GM20431 (cell line): Measurements from ENCODE around the gene ACSL3.
"Not testable (repeated sequence)": the region's sequence is repeated elsewhere in the genome, so short reads cannot be mapped to it uniquely, and the experiment has no call there.

Experiments used
- in situ Hi-C: fragments of 300-500 bp; cut with MseI, MboI; formaldehyde crosslinking; loops from one replicate; pipeline ENCODE4 v1.15.0; 2020; ENCODE audit warnings: low sequenced_read_pairs; ENCODE audit not compliant: unreplicated experiment

The ACSL3 gene

GRCh38 chr2:222848862-222849261, 12.0 kb upstream of the ACSL3 start:
- in situ Hi-C loops = no loop called here

DNA sequence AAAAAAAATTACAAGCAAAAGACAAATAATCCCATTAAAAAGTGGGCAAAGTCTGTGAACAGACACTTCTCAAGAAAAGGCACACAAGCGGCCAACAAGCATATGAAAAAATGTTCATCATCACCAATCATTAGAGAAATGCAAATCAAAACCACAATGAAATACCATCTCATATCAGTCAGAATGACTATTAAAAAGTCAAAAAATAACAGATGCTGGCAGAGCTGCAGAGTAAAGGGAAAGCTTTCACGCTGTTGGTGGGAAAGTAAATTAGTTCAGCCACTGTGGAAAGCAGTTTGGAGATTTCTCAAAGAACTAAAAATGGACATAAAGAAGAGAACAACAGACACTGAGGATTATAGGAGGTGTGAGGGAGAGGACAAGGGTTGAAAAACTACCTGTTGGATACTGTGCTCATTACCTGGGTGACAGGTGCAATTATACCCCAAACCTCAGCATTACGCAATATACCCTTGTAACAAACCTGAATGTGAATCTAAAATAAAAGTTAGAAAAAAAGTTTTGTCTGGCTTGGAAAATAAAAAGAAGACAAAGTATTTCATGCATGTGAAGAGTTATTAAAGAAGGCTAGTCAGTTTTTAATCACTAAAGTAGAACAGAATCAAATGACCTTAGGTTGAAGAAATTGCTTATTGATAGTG, 8.7 kb upstream of the ACSL3 start:
- in situ Hi-C loops = no loop called here

- in situ Hi-C loops = no loop called here
Measured at GRCh38 chr2:222854773-222855700, 5.8 kb upstream of the ACSL3 start.

- in situ Hi-C loops = no loop called here
Measured at GRCh38 chr2:222859786-222860612, 837 bp upstream of the ACSL3 start.

DNA sequence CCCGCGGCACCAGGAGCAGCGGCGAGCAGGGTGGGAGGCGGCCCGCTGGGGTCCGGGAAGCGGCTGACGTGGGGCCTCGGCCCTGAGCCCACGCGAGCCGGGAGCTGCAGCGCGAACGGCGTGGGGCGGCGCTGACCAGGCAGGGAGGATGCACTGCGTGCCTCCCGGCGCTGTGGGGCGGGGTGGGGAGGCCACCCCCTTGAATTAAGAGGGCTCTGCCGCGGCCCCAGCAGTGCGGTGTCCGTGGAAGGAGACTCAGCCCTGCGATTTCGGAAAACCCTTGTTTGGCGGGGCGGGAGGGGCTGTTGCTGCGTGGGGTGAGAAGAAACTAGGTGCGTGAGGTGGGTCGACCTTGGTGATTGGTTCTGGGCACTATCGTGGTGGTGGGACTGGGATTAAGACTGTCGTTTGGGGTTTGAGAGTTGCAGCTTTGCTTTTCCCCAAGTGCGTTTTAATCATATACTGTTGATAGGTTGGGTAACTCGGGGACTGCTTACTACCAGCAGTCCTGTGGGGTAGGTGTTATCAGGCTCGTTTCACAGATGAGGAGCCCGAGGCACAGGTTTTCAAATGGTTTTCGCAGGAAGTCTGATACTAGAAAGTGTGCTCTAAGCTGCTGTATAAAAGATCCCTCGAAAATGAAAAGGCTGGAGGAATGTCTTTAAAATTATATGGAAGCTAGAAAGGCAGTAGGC, 722 bp downstream of the ACSL3 start:
- in situ Hi-C loops = no loop called here

DNA sequence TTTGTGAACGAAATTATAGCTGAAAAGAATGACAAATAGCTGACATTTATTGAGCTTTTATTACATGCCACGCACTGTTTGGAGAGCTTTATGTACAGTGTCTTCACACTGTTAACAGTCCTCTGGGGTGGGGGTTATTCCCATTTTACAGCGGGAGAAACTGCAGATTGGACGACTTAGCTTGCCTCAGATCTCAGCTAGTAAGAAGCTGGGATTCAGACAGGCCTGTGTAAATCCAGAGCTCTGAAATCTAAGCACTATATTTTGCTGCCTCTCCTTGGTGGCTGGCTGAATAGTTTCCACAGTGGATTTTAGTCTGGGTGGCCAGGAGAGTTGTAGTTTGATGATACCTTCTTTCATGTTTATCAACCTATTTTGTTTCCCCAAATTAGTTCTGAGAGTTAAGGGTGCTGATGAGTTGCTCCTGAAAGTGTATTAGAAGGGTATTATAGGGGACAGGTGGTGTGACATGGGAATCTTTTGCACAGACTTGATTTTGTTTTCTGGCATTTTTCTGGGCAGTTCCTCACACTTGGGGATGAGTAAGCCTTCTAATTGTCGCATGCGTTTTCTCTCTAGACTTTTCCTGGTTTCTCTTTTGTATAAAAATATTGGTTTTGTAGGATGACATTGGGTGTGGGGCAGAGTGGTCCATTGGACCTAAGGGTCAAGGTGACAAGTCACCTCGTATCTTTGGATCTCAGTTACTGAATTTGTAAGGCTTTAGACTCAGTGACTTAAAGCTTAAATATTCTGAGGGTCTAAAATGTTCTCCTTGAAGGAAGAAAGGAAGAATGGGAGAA, 1.5 kb downstream of the ACSL3 start:
- in situ Hi-C loops = no loop called here

DNA sequence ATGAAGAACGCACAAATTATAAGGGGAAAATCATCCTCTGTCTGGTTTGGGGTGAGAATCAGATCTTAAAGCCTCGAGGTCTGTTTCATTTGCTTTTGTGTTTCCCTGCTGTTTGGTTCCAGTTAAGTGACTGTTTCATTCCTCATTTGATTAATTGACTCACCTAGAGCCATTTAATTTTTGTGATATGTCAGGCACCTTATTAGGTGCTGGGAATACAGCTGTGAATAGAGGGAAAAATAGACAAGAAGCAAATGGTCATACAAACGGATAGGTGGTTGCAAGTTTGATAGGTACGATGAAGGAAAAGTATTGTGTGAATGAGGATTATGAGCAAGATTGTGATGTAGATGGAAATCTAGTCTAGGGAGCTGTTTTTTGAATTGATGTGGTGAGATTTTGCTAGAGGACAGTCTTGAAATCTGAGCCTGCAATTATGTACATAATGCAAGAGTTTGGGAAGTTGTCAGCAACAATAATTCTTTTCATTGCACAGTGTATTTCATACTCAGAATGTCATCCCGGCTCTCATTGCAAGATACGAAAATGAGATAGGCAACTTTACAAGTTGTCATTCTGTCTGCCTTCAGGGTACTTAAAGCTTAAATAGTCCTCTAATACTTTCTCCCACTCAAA, 2.2 kb downstream of the ACSL3 start:
- in situ Hi-C loops = no loop called here

- in situ Hi-C loops = no loop called here
Measured at GRCh38 chr2:222864296-222864695, 3.5 kb downstream of the ACSL3 start.

DNA sequence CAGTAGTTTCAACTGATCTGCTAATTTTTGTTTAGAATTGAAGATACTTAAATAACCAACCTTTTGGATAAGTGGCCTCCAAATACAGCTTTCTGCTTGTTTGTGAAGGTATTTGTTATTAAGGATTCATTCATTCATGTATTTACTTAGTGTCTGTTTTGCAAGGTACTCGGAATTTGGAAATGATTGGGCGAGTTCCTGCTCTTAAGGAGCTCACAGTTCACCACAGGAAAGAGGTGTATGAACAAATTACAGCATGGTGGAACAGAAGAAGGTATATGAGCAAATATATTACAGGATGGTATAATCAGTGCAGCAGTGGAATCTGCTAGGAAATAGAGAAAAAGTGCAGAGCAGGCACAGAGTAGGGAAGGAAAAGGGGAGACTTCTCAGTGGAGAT, 4.5 kb downstream of the ACSL3 start:
- in situ Hi-C loops = no loop called here

DNA sequence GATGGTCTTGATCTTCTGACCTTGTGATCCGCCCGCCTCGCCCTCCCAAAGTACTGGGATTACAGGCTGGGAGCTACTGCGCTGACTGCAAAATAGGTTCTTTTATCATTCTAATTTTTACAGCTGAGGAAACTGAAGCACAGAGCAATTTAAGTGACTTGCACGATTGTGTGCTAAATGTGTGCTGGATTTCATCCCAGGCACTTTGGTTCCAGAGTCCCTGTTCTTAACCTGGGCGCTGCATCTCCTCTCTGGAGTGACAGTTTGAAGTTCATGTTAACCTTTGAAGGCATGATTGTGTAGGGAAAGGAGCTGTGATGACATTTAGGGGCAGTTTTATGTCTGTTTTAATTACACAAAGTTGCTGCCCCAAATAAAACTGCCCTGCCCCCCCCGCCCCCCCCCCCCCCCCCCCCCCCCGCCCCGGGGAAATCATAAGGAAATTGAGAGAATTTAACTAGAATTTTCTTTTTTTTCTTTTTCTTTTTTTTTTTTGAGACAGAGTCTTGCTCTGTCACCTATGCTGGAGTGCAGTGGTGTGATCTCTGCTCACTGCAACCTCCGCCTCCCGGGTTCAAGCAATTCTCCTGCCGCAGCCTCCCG, 5.6 kb downstream of the ACSL3 start:
- in situ Hi-C loops = no loop called here

DNA sequence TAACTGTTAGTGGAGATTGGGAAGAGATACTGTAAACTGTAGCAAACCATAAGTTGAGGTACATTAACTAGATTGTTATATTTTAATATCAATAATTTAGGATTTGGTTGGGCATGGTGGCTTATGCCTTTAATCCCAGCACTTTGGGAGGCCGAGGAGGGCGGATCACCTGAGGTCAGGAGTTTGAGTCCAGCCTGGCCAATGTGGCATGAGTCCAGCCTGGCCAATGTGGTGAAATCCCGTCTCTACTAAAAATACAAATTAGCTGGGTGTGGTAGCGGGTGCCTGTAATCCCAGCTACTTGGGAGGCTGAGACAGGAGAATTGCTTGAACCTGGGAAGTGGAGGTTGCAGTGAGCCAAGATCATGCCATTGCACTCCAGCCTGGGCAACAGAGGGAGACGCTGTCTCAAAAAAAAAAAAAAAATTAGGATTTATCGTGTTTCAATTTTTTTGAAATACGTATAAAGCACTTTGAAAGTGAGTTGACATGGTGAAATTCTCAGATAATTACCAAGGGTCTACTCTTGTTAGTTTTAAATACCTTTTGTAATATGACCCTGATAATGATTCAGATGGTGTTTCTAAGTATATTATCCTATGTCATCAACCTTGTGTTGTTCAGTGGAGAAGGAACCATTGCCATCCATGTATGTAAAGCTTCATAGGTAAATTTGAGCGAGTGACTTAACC, 7.9 kb downstream of the ACSL3 start:
- in situ Hi-C loops = not testable (repeated sequence)

DNA sequence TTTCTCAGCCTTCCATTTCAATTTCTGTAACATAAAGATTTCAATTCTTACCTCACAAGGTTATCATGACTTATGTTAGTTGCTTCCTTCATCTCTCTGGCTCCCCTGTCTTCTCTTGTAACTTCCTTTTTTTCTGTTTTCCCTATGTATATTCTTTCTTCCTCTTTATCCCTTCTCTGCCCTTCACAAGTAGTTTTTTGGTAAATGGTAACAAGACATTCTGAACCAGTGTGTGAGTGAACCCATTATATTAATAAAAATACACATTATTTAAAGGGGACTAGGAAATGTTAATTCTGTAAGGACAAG, 8.4 kb downstream of the ACSL3 start:
- in situ Hi-C loops = no loop called here

- in situ Hi-C loops = no loop called here
Measured at GRCh38 chr2:222871291-222871690, 10.5 kb downstream of the ACSL3 start.

DNA sequence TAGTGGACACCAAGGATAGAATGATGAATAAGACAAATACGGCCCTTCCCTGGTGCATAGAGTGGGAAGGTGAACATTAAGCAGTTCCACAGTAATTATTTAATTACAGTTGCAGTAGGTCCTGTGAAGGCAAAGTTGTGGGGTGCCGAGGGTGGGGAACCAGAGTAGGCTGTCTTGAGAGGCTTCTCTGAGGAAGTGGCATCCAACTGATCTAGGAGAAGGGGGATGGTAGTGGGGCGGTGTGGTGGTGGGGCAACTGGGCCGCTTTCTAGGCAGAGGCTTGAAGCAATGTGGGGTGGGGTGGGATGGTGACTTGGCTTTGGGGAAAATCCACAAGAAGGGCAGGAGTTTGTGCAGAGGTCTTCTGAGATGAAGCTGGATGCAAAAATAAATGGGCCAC, 11.7 kb downstream of the ACSL3 start:
- in situ Hi-C loops = no loop called here

DNA sequence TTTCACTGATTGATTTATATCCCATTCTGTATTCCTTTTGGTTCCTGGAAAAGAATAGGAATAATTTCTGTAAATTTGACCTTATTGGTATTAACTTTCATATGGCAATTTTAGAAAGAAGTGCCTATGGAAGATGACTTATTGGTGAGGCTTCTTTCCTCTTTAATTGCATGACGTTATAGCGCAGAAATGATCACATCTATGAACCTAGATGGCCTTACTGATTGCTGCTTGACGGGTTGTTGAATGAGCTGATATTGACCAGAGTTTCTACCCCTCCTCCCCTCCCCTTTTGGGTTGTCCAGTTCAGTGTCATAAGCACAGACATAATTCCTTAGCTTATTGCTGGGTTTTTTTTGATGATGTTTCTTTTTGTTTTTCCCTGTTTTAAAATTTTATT, 14.6 kb downstream of the ACSL3 start:
- in situ Hi-C loops = no loop called here

DNA sequence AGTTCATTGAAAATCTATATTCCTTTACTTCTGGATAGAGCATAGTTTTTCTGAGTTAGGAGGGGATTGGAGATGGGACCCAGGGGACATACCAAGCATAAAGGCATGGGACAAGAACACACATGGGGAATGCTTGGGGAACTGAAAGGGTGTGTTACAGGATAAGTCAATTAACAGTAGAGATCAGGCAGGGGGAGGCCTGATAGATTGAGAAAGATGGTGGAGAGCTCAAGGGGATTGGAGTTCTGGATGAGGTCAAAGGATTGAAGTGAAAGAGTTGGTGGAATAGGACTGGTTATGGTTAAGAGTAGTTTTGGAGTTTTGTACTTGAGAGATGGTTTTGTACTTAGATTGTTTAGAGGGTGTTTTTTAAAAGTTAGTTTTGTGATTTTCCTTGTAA, 16.1 kb downstream of the ACSL3 start:
- in situ Hi-C loops = no loop called here

DNA sequence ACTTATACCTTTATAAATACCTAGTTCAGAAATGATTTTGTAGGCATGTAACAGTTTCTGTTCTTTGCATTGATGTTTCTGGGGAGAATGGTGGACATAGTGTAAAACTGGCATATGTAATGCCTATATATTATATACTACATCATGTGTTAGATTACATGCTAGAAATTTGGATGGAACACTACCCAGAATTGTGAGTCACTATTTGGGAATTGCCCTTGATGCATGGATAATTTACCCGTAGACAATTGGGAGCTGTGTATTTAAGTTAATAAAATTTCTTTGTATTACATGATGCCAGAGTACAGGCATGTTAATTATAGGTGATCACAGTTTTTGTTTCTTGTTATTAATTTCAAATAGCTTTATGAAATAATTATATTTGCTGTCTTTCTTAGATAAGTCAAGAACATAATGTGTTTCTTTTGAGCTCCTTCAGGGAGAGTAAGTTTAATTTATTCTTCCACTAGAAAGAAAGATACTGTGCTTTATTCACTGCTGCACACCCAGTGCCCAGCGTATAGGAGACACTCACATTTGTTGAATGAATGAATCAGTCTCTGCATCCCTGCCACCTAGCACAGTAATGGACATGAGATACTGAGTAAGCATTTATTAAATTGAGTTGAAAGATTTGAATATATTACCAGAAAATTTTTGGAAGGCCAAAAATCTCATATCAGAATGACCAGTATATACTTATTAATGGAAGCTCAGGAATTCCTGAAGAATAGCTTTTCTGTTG, 16.9 kb downstream of the ACSL3 start:
- in situ Hi-C loops = no loop called here
